AG04449 (cell line): ENCODE results near the gene MOV10.
"Not testable (repeated sequence)": the region's sequence is repeated elsewhere in the genome, so short reads cannot be mapped to it uniquely, and the experiment has no call there.

Experiments used
- CTCF ChIA-PET: fragments of 350-600 bp; formaldehyde crosslinking; extraction: SDS; loops from one replicate; lab custom pipeline; 2021; ENCODE audit warnings: antibody characterized with exemption; lab: Yijun Ruan, JAX
- POLR2A ChIA-PET: fragments of 400-600, 350-600 bp; formaldehyde crosslinking; extraction: SDS; loops from one replicate; lab custom pipeline; 2020; ENCODE audit warnings: antibody characterized with exemption, inconsistent platforms; lab: Yijun Ruan, JAX
- DNase-seq: peaks from one replicate; pipeline ENCODE4 v3.0.0-alpha.2; 2010; ENCODE audit warnings: low read depth, low spot score
- H3K4me3 ChIP-seq: 2 replicates; pipeline ENCODE4 v1.5.1; 2011; ENCODE audit warnings: low read depth, mild to moderate bottlenecking, control low read depth, low read length
- TF ChIP-seq, protein P1 (sequence below): IDR thresholded peaks from one replicate; pipeline ENCODE4 v1.5.1; 2011; ENCODE audit warnings: mild to moderate bottlenecking, moderate library complexity, low read length, control low read depth, inconsistent platforms; ENCODE audit not compliant: insufficient read depth; ENCODE audit errors: missing control alignments

Gene MOV10

DNA sequence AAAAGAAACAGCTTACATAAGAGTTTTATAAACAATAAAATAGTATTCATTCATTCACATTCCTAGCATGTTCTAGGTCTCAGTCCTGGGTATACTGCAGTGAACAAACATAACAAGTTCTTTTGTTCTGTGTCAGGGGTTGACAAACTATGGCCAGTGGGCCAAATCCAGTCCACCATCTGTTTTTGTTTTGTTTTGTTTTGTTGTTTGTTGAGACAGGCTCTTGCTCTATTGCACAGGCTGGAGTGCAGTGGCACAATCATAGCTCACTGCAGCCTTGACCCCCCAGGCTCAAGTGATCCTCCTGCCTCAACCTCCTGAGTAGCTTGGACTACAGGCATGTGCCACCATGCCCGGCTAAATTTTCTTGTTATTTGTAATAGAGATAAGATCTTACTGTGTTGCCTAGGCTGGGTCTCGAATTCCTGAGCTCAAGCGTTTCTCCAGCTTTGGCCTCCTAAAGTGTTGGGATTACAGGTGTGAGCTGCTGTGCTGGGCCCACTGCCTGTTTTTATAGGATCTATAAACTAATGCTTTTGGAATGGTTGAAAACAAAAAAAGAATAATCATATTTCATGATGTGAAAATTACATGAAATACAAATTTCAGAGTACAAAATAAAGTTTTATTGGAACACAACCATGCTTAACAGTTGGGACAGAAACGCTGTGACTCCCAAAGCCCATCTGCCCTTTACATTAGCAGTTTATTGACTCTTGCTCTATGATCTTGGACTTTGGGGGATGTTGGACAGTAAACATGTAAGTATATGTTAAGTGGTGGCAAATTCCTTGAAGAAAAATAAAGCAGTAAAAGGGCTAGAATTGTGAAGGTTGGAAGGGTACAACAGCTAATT is 37.0 kb upstream of the MOV10 start:
- TF ChIP-seq, protein P1, sequence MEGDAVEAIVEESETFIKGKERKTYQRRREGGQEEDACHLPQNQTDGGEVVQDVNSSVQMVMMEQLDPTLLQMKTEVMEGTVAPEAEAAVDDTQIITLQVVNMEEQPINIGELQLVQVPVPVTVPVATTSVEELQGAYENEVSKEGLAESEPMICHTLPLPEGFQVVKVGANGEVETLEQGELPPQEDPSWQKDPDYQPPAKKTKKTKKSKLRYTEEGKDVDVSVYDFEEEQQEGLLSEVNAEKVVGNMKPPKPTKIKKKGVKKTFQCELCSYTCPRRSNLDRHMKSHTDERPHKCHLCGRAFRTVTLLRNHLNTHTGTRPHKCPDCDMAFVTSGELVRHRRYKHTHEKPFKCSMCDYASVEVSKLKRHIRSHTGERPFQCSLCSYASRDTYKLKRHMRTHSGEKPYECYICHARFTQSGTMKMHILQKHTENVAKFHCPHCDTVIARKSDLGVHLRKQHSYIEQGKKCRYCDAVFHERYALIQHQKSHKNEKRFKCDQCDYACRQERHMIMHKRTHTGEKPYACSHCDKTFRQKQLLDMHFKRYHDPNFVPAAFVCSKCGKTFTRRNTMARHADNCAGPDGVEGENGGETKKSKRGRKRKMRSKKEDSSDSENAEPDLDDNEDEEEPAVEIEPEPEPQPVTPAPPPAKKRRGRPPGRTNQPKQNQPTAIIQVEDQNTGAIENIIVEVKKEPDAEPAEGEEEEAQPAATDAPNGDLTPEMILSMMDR, result no peak
- ChIA-PET POLR2A (interaction anchor here (0.5 kb wide), 1 partner anchor 444 kb away, joined by 3 read pairs; no protein-coding TSS in a partner anchor), CTCF (interaction anchor here (0.5 to 2.6 kb wide), 8 partner anchors 10 to 247 kb away, joined by 3 to 10 read pairs (median 4); partner anchors contain the start of gene MOV10)
- H3K4me3 ChIP-seq, result no peak overlapping the region
- DNase-seq, result no peak

DNA sequence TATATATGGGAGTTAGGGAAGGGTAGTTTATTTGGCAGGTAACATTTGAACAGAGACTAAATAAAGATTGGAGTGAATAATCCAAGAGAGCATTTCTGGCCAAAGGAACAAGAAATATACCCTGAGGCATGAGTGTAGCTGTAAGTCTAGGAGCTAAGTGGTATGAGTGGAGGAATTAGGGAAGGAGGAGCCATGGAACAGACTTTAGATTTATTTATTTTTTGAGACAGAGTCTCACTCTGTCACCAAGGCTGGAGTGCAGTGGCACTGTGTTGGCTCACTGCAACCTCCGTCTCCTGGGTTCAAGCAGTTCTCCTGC is 36.4 kb upstream of the MOV10 start:
- ChIA-PET CTCF (interaction anchor here (1.5 to 2.6 kb wide), 4 partner anchors 13 to 247 kb away, joined by 4 to 10 read pairs (median 5); no protein-coding TSS in a partner anchor), POLR2A (no interaction called here)
- no peak for DNase-seq
- no peak overlapping the region for H3K4me3 ChIP-seq
- TF ChIP-seq, protein P1, result no peak

DNA sequence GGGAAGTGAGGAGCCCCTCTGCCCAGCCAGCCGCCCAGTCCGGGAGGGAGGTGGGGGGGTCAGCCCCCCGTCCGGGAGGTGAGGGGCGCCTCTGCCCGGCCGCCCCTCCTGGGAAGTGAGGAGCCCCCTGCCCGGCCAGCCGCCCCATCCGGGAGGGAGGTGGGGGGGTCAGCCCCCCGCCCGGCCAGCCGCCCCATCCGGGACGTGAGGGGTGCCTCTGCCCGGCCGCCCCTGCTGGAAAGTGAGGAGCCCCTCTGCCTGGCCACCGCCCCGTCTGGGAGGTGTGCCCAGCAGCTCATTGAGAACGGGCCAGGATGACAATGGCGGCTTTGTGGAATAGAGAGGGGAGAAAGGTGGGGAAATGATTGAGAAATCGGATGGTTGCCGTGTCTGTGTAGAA is 34.0 kb upstream of the MOV10 start:
- H3K4me3 ChIP-seq, CTCF ChIA-PET, DNase-seq, POLR2A ChIA-PET: not testable (repeated sequence)

DNA sequence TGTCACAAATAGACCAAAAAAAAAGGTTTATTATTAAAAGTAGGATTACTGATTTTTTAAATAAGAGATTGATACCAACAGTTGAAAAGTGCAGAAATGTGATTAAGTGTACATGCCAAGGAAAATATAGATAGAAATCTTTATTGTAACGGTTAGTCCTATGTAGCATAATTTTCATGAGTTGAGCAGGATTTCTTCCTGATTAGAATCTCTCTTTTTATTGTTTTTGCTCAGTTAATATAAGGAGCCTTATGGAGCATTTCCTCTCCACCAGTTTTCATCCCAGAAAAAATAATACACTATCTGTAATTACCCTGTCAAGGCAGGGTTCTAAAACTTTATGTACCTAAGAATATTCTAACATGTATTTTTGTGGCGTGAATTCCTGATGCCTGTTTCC is 31.4 kb upstream of the MOV10 start:
- TF ChIP-seq, protein P1, result no peak
- POLR2A ChIA-PET, result no interaction called here

DNA sequence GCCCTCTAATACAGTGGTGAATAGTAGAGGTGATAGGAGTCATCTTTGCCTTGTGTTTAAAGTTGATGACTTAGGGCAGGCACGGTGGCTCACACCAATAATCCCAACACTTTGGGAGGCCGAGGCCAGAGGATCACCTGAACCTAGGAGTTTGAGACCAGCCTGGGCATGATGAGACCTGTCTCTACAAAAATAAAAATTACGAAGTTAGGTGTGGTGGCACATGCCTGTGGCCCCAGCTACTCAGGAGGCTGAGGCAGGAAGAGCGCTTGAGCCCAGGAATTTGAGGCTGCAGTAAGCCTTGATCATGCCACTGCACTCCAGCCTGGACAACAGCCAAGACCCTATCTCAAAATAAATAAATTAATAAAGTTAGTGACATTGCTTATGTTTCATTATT is 28.2 kb upstream of the MOV10 start:
- ChIA-PET POLR2A (interaction anchor here (0.9 to 1.0 kb wide), 2 partner anchors 15 to 28 kb away, joined by 3 read pairs; partner anchors contain the start of gene MOV10), CTCF (interaction anchor here (1.3 kb wide), 1 partner anchor 18 kb away, joined by 3 read pairs; no protein-coding TSS in a partner anchor)

More for the DNA sequence above, 31.4 kb upstream of the MOV10 start:
- no peak overlapping the region for H3K4me3 ChIP-seq
- CTCF ChIA-PET, result interaction anchor here (0.7 to 1.1 kb wide), 3 partner anchors 10 to 252 kb away, joined by 3 read pairs; no protein-coding TSS in a partner anchor
- DNase-seq, result no peak

DNA sequence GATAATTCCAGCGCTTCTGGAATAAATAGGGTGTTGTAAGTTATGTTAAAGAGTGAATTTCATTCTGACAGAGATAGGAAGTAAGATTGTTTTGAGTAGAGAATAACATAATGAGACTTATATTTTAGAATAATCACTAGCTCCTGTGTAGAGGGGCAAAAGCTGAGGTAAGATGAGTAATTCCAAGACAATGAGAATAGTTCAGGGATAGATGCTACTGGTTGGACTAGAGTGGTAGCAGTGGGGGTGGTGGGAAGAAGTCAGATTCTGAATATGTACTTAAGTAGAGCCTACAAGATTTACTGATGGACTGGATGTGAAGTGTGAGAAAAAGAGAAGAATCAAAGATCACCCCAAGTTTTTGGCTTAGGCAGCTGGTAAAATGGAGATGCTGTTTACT is 23.3 kb upstream of the MOV10 start:
- ChIA-PET CTCF (interaction anchor here (0.6 to 1.8 kb wide), 8 partner anchors 9 to 262 kb away, joined by 3 to 8 read pairs (median 4); a partner anchor contains a TSS), POLR2A (interaction anchor here (1.1 kb wide), 1 partner anchor 24 kb away, joined by 3 read pairs; the partner anchor contains the start of gene MOV10)
- no peak for DNase-seq
- no peak overlapping the region for H3K4me3 ChIP-seq
- TF ChIP-seq, protein P1, result no peak

More for the DNA sequence above, 28.2 kb upstream of the MOV10 start:
- TF ChIP-seq, protein P1, result no peak
- H3K4me3 ChIP-seq, result no peak overlapping the region
- no peak for DNase-seq
